Effector memory CD4-positive, alpha-beta T cell (primary cell): ENCODE results near the gene DPF3.
A peak's percentile ranks its signal among the peaks of the same experiment; 100 is the strongest.

ENCODE experiments used
- DNase-seq, 3 donors: peaks; one replicate each; pipeline ENCODE4 v3.0.0-alpha.2; 2020
- H3K27ac ChIP-seq: 2 replicates; pipeline ENCODE4 v1.7.0; 2013; ENCODE audit warnings: mild to moderate bottlenecking, low read length, moderate library complexity; ENCODE audit not compliant: insufficient read depth, poor library complexity, severe bottlenecking
- H3K27me3 ChIP-seq: replicated peaks from 2 replicates; pipeline ENCODE4 v1.7.0; 2013; ENCODE audit warnings: mild to moderate bottlenecking, low read length; ENCODE audit not compliant: insufficient read depth, control insufficient read depth, poor library complexity, severe bottlenecking
- H3K36me3 ChIP-seq: 2 replicates; pipeline ENCODE4 v1.7.0; 2013; ENCODE audit warnings: mild to moderate bottlenecking, low read length, moderate library complexity; ENCODE audit not compliant: control insufficient read depth, insufficient read depth
- H3K4me1 ChIP-seq: 2 replicates; pipeline ENCODE4 v1.7.0; 2013; ENCODE audit warnings: low read length, mild to moderate bottlenecking; ENCODE audit not compliant: control insufficient read depth, insufficient read depth, poor library complexity, severe bottlenecking
- H3K4me3 ChIP-seq: 2 replicates; pipeline ENCODE4 v1.7.0; 2013; ENCODE audit warnings: low read length, low read depth, mild to moderate bottlenecking; ENCODE audit not compliant: insufficient read depth, poor library complexity, severe bottlenecking
- H3K9me3 ChIP-seq: 2 replicates; pipeline ENCODE4 v1.7.0; 2013; ENCODE audit warnings: mild to moderate bottlenecking, low read length, moderate library complexity; ENCODE audit not compliant: control insufficient read depth

DPF3 gene

DNA sequence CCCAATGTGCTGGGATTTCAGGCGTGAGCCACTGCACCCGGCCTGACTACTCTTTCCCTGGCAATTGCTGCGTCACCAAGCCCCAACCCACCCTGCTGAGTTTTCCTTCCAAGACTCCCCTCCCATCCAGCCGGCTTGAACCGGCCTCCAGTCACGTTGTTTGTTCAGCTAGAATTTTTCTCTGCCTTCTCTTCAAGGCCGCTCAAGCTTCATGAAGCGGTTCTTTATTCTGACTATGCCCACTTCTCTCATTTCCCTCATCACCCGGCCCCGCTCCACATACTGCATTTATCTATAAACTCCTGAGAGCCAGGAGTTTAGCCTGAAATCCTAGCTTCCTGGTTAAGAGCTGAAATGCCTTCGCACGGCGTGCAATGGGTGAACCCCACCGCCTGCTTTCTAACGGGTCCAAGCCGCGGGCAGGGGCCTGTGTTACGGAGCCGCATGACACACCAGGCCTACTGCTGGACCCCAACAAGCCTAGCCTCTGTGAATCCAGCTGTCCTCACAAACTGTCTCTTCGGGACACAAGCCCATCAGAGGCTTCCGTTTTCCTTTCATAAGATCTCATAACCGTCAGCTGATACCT is 31.4 kb upstream of the DPF3 start:
- H3K27me3 ChIP-seq: no peaks in the 10 kb centered on the region
- H3K9me3 ChIP-seq: no peaks in the 10 kb centered on the region
- H3K4me1 ChIP-seq: peaks cover 12% of the 10 kb centered on the region
- H3K36me3 ChIP-seq: no peaks in the 10 kb centered on the region
- DNase-seq: no peak
- no peak overlapping the region for H3K27ac ChIP-seq
- H3K4me3 ChIP-seq: peak overlapping the region; percentile 50

DNA sequence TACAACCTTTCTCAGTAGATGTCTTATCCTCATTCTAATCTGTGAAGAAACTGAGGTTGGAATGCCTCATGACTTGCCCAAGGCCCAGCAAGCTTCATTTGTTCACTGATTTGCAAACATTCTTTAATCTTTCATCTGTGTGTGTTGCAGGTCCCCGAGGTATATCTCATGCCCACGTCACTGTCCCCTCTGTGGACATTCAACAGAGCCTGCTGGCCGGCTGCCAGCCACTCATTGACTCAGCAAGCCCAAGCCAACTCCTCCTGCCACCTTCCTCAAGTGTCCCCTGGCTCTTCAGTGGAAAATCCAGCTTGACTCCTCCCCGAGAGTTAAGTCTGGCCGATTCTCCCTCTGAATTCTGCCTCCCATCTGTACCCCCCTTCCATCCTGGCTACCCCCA is 30.4 kb upstream of the DPF3 start:
- DNase-seq: no peak
- no peaks in the 10 kb centered on the region for H3K9me3 ChIP-seq
- peaks cover 12% of the 10 kb centered on the region for H3K4me1 ChIP-seq
- H3K27ac ChIP-seq: no peak overlapping the region
- H3K4me3 ChIP-seq: no peak overlapping the region
- no peaks in the 10 kb centered on the region for H3K36me3 ChIP-seq
- no peaks in the 10 kb centered on the region for H3K27me3 ChIP-seq

DNA sequence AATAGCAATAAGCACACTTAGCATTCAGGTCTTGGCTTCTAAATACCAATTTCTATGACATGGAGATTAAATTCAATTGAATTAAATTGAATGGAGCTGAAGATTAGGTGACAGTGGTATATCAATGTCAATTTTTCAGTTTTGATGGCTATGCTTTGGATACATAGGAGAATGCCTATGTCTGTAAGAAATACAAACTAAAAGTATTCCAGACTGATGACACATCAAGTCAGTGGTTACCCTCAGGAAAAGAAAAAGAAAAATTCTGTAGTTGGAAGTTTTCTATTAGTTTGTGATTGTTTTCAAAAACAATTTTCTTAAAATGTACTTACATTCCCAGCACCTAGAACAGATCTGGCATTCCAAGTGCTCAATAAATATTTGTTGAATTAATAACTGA is 27.5 kb upstream of the DPF3 start:
- Histone ChIP-seq H3K9me3 (no peaks in the 10 kb centered on the region), H3K4me1 (peaks cover under 1% of the 10 kb centered on the region), H3K36me3 (no peaks in the 10 kb centered on the region), H3K27me3 (no peaks in the 10 kb centered on the region), H3K27ac (no peak overlapping the region), H3K4me3 (no peak overlapping the region)
- DNase-seq: no peak

DNA sequence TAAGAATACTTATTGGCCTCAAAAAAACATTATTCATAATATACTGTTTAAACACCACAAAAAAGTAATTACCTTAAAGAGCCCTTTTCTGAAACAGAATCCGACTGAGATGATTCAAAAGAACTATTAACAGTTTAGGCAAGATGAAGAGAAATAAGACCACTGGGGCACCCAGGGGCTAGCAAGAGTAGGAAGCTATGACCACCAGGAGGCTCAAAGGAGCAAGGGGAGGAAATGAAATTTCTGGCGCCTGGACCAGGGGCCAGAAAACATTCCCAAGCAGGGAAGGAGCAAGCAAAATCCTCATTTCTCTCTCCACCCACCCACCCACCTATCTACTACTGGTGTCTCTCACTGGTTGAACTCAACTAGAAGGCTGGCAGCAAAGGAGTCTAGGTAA is 26.1 kb upstream of the DPF3 start:
- H3K36me3 ChIP-seq: no peaks in the 10 kb centered on the region
- DNase-seq: no peak
- H3K4me3 ChIP-seq: no peak overlapping the region
- no peak overlapping the region for H3K27ac ChIP-seq
- no peaks in the 10 kb centered on the region for H3K4me1 ChIP-seq
- no peaks in the 10 kb centered on the region for H3K27me3 ChIP-seq
- H3K9me3 ChIP-seq: no peaks in the 10 kb centered on the region

DNA sequence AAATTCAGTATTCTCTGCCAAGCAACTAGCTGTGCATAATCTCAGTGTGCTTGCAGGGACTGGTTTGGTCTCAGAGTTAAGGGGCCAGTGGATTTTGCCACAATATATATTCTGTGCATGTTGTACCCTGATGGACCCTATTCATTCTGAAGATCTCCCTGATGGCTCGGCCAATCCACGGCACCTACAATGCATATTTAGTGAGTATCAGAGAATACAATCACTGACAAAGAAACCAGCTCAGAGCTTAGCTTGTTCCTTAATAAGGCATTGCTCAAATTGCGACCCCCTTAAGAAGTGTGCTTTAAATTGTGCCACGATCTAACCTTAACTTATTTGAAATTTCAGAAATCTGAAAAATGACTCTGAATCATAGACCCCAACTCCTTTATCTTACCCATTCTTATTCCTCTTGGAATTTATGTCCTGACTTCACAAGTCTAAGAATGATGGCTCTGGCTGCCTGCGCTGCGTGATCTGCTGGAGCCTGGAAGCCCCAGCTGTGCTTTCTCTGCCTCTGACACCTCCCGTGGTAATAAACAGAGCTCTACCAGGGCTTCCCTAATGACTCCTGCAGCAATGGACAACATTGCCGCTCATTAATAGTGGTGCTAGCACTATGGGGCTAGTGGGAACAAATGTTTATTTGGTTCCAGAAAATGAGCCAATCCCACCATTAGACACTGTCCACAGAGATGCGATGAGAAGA is 23.3 kb upstream of the DPF3 start:
- H3K36me3 ChIP-seq: no peaks in the 10 kb centered on the region
- no peaks in the 10 kb centered on the region for H3K27me3 ChIP-seq
- H3K4me1 ChIP-seq: no peaks in the 10 kb centered on the region
- H3K4me3 ChIP-seq: no peak overlapping the region
- no peak overlapping the region for H3K27ac ChIP-seq
- DNase-seq: no peak
- no peaks in the 10 kb centered on the region for H3K9me3 ChIP-seq

DNA sequence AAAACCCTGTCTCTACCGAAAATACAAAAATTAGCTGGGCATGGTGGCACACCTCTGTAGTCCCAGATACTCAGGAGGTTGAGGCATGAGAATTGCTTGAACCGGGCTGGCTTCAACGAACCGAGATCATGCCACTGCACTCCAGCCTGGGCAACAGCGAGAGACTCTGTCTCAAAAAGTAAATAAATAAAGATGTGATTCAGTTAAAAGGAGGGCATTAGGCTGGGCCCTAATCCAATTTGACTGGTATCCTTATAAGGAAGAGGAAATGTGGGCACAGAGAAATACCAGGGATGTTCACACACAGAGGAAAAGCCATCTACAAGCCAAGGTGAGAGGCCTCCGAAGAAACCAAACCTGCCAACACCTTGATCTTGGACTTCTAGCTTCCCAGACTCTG is 22.3 kb upstream of the DPF3 start:
- Histone ChIP-seq H3K27ac (no peak overlapping the region), H3K4me3 (no peak overlapping the region), H3K9me3 (no peaks in the 10 kb centered on the region), H3K4me1 (no peaks in the 10 kb centered on the region), H3K36me3 (no peaks in the 10 kb centered on the region), H3K27me3 (no peaks in the 10 kb centered on the region)
- DNase-seq: no peak

DNA sequence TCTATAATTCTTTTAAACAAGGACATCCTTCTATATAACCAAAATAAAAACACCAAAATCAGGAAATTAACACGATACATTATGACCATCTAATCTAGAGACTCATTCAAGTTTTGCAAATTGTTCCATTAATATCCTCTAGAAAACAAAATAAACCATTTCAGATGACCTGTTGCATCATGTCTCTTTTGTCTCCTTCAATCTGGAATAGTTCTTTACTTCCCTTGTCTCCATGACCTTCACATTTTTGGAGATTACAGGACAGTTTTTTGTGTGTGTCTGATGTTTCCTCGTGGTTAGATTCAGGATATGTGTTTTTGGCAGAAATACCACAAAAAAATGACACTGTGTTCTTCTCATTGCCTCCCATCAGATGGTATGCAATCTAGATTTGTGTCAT is 19.9 kb upstream of the DPF3 start:
- H3K4me1 ChIP-seq: no peaks in the 10 kb centered on the region
- no peaks in the 10 kb centered on the region for H3K36me3 ChIP-seq
- H3K27ac ChIP-seq: no peak overlapping the region
- no peak for DNase-seq
- no peaks in the 10 kb centered on the region for H3K9me3 ChIP-seq
- no peaks in the 10 kb centered on the region for H3K27me3 ChIP-seq
- H3K4me3 ChIP-seq: no peak overlapping the region

DNA sequence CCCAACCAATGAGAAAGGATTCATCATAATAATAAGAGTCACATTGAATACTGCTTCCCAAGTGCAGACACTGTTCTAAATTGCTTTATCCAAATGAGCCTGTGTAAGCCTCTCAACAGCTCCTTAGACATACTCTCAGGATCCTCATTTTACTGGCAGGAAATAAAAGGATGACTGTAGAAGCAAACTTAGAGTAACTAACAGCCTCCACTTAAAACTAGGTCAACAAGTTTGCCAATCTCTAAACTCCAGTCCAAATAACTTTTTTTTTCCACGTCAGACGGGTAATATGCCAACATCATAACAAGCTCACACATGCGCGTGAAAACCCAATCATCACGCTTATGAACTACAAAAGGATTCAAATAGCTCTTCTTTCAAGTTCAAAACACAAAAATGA is 15.3 kb upstream of the DPF3 start:
- Histone ChIP-seq H3K4me1 (no peaks in the 10 kb centered on the region), H3K4me3 (no peak overlapping the region), H3K27me3 (no peaks in the 10 kb centered on the region), H3K9me3 (no peaks in the 10 kb centered on the region), H3K27ac (no peak overlapping the region), H3K36me3 (no peaks in the 10 kb centered on the region)
- no peak for DNase-seq

DNA sequence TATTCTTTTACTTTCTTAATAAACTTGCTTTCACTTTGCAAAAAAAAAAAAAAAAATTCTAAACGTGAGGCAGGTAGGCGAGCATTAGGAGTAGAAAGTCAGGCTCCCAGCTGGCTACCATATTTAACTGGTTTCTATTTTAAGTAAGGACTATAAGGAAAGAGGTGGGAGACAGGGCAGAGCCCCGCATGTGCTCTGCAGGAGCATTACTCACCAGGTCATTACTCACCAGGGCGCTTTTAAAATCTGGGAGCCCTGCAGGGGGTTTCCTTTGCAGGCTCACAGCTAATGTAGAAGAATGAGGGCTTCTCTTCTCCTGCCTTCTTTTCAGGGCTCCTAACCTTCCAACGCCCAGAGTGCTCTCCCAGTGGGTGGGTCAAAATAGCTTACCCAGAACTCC is 14.0 kb upstream of the DPF3 start:
- Histone ChIP-seq H3K9me3 (no peaks in the 10 kb centered on the region), H3K27ac (no peak overlapping the region), H3K4me1 (no peaks in the 10 kb centered on the region), H3K36me3 (no peaks in the 10 kb centered on the region), H3K4me3 (no peak overlapping the region), H3K27me3 (no peaks in the 10 kb centered on the region)
- DNase-seq: no peak

DNA sequence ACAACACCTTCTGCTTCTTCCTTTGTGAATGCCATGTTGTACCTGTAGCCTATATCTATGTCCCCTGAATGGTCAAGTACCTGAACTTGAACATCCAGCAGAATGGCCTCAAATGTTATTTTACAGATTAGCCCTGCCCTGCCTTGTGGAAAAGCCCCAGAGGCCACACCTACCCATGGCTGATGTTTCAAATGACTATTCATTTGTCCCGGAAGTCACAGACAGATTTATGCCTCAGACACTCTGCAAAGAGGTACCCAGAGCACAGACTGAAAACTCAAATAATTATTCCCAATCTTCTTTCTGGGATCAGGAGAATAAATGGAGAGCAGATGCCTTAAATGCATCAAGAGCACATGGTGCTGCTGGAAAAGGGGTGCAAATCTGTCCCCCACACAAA is 13.0 kb upstream of the DPF3 start:
- Histone ChIP-seq H3K4me1 (no peaks in the 10 kb centered on the region), H3K27me3 (no peaks in the 10 kb centered on the region), H3K27ac (no peak overlapping the region), H3K4me3 (no peak overlapping the region), H3K9me3 (no peaks in the 10 kb centered on the region), H3K36me3 (no peaks in the 10 kb centered on the region)
- no peak for DNase-seq
